Activated T-cell treated with anti-CD3 and anti-CD28 coated beads for 48 hours (primary cell): ENCODE results near the gene TCFL5.

ENCODE experiments used
- DNase-seq: peaks from one replicate; pipeline ENCODE4 v3.0.0-alpha.2; 2020; ENCODE audit warnings: low read depth

Gene TCFL5

DNA sequence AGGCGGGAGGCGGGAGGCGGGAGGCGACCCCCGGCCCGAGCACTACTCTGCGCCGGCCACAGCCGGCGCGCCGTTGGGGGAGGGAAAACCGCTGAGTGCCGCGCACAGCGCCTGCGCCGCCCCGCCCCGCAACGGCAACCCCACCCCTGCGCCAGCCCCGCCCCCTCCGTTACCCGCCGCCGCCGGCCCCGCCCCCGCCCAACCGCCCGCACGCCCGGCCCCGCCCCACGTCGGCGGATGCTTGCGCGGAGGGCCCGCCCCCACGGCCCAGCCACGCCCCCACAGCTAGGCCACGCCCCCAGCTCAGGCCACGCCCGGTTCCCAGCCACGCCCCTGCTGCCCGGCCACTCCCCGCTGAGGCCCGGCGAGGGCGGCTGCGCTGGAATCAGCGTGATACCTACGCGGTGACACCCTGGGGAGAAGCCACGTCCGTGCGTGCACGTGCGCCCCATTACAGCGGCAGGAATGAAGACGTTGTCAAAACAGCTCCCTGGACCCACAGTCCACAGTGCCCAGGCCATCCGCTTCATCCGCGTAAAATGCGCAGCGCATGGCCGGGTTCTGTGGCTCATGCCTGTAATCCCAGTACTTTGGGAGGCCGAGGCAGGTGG, at the start of gene TCFL5:
TCFL5 (minus strand) TSS at position 97 of the 611 bp plus-strand sequence. CDS start 152 bp downstream, outside the sequence.
- DNase-seq, result peak; percentile 95

DNA sequence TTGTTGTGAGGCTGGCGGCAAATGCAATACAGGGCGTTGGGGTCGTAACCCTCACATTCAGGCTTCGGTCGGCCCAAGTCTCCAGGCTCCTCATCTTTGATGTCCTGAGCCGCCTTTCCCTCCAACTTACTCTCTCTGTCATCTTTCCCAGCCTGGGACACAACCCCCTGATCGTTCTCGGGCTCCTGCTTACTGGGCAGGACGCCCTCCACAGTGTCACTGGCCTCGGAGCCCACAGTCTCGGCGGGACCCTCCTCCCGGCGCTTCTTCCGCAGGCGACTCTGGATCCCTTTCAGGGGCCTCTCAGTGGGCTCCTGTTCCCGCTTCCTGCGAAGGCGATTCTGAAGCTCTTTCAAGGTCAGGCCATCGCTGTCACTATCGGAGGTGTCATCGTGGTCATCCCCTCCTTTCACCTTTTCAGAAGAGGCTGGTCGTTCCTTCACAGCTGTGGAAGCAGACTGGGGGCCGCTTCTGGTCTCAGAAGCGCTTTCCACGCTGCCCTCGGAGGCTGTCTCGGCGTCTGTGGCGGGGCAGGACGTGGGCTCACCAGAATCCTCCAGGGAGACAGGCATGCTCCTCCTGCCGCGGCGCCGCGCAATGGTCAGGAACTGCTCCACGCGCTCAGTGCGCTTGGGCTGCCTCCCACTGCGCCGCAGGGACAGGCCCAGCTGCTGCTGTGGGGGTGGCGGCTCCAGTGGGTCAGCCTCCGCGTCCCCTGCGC, 49.3 kb upstream of the TCFL5 start:
- DNase-seq, result no peak

DNA sequence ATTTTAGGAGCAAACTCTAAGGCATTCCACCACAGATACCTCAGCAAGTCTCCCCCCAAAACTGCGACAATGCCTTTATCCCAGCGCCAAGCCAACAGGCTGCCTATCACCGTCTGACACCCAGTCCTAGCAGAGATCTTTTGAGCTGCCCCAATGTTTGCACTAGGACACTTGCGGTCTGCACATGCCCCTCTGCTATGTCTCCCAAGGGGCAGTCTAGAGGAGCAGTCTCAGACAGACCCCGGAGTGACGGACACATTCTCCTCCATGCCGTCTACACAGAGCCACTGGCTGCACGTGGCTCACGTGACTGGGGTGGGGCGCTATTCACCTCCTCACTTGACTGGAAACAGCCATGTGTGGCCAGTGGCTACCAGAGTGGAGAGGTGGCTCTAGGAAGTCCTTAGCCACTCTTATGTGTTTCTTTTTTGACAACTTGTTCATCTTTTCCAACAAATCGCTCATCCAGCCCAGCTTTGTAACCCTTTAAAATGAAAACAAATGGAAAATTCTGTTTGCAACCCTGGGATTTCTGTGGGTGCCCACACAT, 48.7 kb upstream of the TCFL5 start:
- DNase-seq, result no peak

DNA sequence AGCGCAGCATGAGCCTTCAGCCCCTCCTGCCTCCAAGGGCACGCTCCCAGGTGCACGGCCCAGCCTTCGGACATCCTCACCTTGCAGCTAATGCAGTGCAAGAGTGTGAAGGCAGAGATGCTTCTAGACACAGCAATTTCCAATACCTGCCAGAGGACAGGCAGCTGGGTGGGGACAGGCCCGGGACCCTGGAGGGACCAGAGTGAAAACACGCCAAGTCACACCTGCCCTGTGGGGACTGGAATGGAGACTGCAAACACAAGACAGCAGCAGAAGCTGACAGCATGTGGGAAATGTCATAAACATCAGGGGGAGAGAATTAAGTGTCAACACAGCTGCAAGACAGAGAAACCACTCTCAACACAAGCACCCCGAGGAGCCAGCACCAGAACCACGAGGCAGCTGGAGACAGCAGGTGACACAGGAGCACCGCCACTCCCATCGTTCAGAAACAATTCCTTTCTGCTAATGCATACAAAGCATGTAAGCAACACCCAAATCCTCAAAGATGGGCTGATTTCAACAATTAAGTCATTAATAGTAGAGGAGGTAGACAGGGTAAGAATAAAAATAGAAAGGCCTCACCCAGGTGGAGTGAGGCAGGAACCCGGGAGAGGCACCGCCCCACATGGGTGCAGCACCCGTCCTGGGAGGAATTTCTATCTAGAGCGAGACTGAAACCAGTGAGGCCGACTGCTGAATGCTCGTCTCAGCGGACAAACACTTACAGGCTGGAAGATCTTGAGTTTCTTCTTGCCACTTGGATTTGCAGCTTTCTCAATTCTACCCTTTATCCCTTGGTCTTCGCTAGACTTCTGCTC, 47.6 kb upstream of the TCFL5 start:
- no peak for DNase-seq

DNA sequence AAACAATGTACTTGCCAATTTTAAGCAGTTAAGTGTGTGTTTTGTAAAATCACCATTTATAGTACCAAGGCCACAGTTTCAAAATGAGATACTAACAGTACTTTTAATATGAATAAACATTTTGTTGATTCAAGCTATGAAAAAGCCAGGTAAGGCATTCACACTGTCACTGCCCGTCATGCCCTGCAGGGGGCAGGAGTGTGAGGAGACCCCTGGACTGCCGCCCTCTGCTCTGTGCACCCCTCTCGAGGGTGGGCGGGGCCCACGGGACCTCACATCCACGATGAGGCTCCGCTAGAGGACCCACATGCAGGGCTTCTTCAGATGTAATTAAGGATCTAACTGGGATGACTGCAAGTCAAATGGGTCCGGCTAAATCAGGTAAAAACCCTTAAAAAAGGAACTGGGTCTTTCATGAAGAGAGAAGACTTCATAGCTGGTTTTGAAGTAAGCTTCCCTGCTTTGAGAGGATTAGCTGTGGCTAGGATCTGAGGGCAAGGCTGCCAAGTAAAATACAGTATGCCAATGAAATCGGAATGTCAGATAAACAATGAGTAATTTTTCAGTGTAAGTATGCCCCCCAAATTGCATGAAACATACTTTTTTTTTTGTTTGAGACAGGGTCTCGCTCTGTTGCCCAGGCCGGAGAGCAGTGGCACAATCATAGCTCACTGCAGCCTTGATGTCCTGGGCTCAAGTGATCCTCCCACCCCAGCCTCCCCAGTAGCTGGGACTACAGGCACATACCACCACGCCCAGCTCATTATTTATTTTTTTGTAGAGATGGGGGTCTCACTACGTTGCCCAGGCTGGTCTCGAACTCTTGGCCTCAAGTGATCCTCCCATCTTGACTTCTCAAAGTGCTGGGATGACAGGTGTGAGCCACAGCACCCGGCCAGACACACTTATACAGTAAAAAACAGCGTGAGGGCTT, 46.0 kb upstream of the TCFL5 start:
- DNase-seq, result no peak

DNA sequence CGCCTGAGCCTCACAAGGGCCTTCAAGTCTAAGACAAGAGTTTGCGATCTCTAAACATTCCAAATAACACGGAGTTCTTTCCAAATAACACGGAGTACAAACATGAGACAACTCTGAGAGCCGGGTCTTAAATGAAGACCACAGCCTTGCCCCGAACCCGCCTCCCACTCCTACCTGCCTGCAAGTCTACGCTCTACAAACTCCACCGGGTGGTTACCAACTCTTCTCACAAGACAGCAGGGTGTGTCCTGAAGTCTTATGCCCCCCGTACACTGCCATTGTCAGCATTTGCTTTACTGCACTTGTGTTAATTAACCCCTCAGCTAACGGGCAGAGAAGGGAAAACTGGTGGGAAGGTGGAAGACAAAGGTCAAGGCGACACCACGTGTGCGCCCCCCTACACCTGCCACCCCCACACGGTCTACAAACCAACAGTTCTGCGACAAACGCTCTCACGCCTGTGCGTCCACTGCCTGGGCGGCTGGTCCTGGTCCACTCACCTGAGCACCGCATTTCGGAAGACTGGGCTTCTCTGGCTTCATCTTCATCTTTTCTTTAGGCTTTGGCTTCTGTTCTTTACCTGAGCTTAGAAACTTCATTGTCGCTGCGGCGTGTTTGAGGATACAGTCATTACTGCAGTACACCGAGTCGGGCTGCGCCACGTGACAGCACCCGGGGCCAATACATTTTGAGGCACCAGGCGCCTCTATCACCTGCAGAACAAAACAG, 45.2 kb upstream of the TCFL5 start:
- no peak for DNase-seq

DNA sequence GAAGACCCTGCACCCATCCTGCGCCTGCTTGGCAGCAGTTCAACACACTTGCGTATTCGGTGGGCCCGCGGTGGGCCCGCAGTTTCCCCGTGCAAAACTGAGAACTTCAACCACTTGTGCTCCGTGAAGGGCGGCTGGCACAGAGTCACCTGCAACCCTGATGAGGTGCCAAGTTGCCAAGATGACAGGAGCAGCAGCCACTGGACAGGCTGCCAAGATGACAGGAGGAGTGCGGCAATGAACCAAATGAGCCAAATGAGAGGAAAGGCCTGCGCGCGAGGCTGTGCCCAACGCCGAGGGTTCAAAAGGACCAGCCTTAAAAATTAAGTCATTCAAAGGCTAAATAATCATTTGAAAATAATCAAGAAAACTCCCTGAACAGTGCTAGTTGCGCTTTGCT, 44.6 kb upstream of the TCFL5 start:
- no peak for DNase-seq

DNA sequence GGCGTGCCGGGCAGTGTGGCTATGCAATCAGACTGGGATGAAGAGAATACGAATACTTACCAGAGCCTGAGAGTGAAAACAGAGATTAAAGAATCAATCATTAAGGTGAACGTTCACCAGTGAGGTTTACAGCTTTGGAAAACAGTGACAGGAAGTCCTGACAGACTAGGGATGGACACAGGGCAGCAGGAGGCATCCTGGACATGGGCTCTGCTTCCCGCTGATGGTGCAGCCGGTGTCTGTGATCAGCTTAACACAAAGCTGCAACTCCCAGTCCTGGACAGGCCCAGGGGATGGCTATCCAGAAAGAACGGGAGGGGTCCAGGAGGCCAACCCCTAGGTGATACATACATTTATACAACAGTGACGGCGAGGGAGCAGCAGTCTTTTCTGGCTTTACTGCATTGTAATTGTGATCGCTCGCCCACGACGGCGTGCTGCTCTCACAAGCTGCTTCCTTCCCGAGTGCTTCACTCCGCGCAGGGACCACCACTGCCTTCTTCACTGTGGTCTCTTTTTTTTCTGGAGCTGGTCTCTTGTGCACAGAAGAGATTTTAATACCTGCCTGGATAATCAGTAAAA, 44.0 kb upstream of the TCFL5 start:
- no peak for DNase-seq

DNA sequence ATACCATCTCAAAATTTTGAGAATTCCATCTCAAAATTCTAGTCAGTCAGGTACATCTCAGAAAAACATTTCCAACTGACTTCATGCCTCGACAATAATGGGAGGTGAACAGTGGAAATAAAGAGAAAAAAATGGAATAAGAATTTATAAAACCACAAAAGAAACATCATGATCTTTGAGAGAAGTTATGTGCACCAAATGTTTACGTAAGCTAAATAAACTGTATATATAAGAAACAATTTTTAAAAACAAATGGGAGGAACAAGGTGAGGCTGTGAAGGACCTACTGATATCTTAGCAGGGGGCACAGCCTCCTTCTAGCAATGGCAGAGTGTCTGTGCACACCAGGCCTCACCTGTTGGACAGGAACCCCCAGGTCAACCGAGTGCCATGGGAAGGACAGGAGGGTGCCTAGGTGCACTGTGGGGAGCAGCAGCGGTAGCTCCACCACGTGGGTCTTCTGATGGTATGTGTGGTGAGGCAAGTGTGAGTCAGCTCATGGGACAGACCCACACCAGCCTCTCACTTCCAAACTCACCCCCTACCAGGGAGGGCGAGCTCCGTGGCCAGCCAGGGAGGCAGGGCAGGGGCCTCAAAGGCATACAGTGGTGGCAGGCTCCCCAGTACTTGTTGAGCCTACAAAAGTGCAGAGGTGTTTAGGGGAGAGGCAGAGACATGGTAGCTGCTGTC, 41.4 kb upstream of the TCFL5 start:
- DNase-seq, result no peak

DNA sequence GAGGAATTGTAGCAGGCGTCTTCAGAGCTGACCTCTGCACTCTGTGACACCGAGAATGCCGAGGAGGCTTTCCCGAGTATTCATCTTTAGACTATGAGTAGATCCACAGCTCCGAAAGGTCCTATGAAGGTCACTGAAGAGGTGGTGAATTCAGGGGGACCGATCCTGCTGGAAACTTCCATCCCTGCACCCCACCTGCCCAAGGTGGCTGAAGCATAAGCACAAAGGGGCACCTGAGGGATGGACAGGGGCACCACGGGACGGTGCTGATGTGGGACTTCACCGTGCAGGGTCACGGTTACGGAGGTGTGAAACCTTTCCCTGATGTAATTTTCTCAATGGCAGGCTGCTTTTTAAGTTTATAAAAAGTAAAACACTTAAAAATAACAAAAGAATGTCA, 40.3 kb upstream of the TCFL5 start:
- no peak for DNase-seq

DNA sequence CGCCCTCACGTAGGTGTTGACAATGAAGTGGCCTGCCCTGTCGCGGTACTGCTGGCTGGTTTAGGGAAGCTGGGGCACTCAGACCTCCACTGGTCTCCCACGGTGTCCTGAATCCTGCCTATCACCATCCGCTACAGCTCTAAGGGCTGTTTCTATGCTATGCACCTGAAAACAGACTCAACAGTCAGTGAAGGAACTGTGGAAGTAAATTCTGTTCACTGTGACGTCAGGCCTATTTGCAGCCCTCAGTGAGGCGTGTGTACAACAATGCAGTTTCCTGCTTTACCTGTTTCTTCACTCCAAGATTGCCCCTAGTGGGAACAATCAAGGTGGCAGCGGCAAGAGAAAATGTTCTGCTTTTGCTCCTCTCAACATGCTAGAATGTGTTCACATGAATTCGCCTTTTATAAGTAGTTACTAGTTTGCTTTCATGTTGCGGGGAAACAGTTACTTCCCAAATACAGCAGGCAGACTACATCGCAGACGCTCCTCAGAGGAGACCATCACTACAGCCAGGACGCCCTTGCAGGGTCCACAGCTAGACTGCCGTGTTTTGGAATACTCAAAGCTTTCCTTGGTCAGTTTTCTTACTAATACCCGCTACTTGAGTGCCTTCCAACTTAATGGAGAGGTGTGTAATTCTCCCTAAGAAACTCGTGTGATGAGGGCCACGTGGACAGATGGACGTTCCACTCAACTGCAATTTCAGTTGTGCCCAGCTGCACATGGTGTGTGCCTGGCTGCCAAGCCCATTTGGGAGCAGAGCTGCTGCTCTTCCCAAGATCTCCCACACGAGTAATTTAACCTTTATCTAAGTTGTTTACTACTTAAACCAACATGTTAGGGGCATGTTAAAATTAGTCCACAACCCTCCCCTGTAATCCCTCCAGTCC, 39.3 kb upstream of the TCFL5 start:
- no peak for DNase-seq

DNA sequence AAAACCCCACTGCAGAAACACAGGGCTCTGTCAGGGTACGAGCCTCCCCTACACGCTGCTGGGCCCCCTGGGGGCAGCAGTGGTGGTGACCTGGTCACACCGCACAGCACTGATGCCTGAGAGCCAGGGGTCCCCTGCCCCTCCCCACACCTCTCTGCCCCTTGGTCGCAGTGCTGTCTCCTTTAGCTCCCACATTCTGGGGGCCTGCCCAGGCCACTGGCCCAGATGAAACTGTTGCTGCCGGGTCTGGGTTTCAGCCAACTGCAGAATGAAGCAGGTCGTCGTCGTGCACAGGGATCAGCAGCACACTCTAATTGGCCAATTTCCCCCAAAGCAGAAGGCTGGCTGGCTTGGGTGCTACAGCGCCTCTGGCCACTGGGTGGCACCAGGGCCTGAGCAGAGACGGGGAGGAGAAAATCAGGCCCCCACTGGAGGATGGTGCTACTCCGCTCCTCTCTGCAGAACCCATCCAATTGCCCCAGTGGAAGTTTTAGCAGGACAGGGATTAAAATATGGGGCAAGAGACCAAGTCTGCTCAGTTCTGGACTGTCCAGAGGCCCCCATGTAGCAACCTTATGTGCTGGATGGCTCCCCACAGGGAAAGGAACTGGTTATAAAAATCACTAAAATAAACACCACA, 38.5 kb upstream of the TCFL5 start:
- peak; percentile 68 for DNase-seq

DNA sequence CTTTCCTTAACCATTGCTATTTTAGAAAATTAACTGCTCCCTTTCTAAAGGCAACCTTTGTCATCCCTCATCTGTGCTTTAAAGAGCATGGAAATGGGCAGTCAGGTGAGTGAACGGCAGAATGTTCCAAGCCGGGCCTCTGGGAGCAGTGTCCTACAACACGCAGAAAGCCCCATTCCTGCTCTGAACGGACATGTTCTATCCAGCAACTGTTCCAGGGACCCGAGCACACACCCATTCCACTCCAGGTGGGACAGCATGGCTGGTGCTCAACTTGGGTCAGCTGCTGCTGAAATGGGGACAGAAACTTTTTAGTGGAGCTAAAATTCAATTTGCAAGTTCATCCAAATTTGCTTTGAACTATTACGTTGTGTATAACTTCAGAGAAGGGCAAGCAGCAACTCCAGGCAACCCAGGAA, 38.0 kb upstream of the TCFL5 start:
- no peak for DNase-seq

DNA sequence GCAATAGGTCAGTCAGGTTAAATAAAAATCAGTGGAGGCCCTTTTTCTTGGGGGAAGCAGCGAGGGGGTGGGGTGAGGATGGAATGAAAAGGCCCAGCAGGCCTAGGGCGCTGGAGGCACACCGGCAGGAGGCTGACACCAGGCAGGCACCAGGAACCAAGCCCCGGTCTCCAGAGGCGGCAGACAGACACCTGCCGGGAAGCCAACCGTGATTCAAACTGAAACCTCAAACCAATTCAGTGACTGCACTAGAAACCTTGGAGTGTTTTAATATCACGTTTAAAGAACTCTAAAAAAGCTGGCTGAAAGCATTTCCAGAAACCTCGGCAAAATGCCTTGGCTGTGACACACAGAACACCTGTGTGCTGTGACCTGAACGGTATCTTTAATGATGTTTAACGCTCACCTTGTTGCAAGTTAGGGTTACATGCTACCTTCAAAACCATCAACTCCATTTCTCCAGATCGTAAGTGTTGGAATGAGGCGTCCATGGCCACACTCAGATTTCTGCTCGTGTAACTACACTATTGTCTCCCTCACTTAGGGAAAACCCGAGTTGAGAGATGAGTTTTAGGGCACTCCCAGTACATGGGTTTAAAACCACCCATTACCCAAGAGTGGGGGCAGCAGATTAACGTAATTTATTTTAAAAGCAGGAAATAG, 37.5 kb upstream of the TCFL5 start:
- DNase-seq, result peak; percentile 36

DNA sequence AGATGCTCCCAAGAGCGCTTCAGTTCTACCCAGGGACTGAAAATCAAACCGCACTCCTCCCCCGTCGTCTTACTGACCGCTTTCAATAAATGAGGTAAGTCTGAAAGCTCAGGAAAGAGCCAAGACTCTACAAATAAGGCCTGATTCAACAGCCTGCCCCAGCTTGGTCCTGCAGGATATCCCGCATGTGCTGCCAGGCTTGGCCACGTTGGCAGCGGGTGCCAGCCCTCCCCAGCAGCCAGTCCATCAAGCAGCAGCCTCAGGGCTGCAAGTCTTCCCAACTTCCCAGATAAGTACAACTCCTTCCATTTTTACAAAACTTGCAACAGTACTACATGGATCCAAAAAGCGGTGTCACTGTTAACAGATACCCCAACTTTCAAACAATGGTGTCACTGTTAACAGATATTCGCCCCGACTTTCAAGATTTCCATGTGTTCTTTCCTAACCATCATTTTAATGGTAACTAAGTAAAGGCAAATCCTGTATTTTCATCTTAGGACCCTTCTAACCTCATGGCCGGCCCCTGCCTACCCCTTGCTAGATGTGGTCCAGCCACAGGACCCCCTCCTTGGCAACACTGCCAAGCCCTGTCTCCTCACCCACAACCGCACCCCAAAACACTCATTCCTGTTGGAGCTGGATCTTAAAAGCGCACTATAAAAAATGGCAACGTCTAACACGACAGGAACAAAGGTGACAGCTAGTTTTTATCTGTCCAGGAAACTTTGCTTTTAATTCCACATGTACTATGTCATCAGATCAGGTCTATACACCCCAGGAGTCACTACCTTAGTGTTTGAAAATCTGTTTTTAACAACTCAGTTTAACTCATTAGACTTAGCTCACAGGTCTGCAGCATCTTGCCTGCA, 36.7 kb upstream of the TCFL5 start:
- no peak for DNase-seq

DNA sequence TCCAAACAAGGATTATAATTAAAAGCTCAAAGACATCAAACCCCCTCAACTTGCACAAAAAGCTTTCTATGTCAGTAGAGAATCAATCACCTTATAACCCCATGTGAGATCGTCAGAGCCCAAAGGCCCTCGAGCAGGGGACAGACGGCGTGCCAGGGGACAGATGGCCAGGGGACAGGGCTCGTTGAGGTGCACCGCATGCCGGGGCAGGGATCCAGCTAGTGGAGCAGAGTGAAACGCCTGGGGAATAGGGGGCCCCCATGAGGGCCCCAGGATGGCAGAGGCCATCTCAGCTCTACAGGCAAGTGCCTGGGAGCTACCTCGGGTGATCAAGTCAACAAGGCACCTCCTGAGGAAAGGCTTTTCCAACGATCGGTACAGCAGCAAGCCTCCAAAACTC, 36.0 kb upstream of the TCFL5 start:
- no peak for DNase-seq

DNA sequence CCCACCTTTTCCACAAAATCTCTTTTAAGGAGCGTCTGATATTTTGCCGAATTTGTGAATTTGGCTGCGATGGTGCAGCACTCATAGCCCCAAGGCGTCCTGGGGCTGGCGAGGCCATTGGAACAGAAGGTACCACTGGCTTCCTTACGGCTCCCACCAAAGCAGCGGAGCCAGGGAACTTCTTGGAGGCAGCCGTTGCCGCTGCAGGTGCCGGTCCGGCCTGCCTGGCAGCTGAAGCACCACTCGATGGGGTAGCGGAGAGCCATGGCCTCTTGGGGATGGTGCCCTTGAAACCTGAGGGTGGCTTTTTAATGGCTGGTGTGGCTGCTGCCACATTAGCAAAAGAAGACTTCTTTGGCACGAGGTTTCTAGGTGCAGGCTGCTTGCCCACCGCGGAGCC, 34.9 kb upstream of the TCFL5 start:
- DNase-seq, result no peak
